ENCODE measurements around the gene ZNF274.

DNA sequence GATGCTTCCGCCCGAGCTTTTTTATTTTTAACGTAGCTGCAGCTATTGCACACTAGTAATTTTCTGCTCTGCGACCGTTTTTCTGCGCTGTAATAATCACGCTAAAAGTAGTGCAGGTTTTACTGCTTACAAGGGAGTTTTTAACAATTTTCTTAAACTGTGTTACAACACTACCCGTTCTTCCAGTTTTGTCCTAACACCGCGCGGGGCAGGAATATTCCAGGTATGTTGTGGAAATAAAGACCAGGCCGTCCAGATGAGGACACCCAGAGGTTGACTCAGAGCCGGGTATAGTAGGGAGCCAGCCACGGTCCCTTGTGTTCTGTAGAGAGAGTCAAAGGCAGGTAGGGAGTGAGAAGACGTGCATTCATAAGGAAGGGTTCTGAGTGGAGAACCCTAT is 21.7 kb downstream of the ZNF274 start:
- TF ChIP-seq, protein P1, sequence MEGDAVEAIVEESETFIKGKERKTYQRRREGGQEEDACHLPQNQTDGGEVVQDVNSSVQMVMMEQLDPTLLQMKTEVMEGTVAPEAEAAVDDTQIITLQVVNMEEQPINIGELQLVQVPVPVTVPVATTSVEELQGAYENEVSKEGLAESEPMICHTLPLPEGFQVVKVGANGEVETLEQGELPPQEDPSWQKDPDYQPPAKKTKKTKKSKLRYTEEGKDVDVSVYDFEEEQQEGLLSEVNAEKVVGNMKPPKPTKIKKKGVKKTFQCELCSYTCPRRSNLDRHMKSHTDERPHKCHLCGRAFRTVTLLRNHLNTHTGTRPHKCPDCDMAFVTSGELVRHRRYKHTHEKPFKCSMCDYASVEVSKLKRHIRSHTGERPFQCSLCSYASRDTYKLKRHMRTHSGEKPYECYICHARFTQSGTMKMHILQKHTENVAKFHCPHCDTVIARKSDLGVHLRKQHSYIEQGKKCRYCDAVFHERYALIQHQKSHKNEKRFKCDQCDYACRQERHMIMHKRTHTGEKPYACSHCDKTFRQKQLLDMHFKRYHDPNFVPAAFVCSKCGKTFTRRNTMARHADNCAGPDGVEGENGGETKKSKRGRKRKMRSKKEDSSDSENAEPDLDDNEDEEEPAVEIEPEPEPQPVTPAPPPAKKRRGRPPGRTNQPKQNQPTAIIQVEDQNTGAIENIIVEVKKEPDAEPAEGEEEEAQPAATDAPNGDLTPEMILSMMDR (IDR thresholded peaks at IDR 0.05 in 8 of 11, conservative IDR thresholded peaks at IDR 0.05 in 3 of 11): no peak
- TF ChIP-seq POLR2A (IDR thresholded peaks at IDR 0.05) (no peak), POLR2AphosphoS5 (IDR thresholded peaks at IDR 0.05) (no peak)
